Measurements from ENCODE around the gene LYST. TPM values are rescaled to one million over a fixed set of nuclear protein-coding genes. Genes with fewer than 3 reads are reported as not detected.

Gene LYST
- polyA plus RNA-seq, 1 donor from 2014 or later: 23.4 TPM

DNA sequence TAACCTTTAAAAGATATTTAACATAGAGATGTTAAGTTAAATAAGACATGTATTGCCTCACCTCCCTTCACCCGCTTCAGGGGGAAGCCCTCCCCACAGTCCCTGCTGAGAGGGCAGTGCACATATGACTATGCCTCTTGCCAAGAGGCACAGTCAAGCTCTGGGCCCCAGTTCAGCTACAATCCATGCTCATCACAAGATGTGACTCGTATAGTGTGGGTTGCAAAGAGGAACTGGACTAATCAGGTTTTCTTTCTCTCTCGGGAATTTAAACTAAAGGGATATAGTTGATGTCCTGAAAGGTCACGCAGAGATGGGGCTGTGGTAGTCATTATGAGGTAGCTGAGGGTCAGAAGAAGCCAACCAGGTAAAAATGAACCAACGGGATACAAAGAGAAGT is 35.6 kb downstream of the LYST start:
- no peak overlapping the region for H3K9ac ChIP-seq (ENCODE audit: low read length)
- H3K27me3 ChIP-seq (ENCODE audit: insufficient read depth, low read depth, low read length): no peaks in the 10 kb centered on the region
- H3F3A ChIP-seq (ENCODE audit: insufficient read depth, low read length, poor library complexity, severe bottlenecking): no peaks in the 10 kb centered on the region
- no peak overlapping the region for H2AFZ ChIP-seq (ENCODE audit: low read depth, low read length)
- H3K9me2 ChIP-seq (ENCODE audit: insufficient read depth, low read length): no peaks in the 10 kb centered on the region
- no peak overlapping the region for H3K27ac ChIP-seq (ENCODE audit: low read length)
- H3K9me3 ChIP-seq (ENCODE audit: low read length): no peaks in the 10 kb centered on the region
- peaks cover 4% of the 10 kb centered on the region for H3K36me3 ChIP-seq (ENCODE audit: insufficient read depth, low read length)
- H3K4me3 ChIP-seq (ENCODE audit: low read length): no peak overlapping the region
- TF ChIP-seq EZH2 (IDR thresholded peaks at IDR 0.05; ENCODE audit: borderline replicate concordance, insufficient read depth, low read length, poor library complexity, severe bottlenecking): no peak
- TF ChIP-seq, protein P1, sequence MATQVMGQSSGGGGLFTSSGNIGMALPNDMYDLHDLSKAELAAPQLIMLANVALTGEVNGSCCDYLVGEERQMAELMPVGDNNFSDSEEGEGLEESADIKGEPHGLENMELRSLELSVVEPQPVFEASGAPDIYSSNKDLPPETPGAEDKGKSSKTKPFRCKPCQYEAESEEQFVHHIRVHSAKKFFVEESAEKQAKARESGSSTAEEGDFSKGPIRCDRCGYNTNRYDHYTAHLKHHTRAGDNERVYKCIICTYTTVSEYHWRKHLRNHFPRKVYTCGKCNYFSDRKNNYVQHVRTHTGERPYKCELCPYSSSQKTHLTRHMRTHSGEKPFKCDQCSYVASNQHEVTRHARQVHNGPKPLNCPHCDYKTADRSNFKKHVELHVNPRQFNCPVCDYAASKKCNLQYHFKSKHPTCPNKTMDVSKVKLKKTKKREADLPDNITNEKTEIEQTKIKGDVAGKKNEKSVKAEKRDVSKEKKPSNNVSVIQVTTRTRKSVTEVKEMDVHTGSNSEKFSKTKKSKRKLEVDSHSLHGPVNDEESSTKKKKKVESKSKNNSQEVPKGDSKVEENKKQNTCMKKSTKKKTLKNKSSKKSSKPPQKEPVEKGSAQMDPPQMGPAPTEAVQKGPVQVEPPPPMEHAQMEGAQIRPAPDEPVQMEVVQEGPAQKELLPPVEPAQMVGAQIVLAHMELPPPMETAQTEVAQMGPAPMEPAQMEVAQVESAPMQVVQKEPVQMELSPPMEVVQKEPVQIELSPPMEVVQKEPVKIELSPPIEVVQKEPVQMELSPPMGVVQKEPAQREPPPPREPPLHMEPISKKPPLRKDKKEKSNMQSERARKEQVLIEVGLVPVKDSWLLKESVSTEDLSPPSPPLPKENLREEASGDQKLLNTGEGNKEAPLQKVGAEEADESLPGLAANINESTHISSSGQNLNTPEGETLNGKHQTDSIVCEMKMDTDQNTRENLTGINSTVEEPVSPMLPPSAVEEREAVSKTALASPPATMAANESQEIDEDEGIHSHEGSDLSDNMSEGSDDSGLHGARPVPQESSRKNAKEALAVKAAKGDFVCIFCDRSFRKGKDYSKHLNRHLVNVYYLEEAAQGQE (IDR thresholded peaks at IDR 0.05; ENCODE audit: borderline replicate concordance): no peak
- TF ChIP-seq POLR2AphosphoS5 (IDR thresholded peaks at IDR 0.05): no peak
- no peak for TF ChIP-seq MXI1 (conservative IDR thresholded peaks at IDR 0.05; ENCODE audit: poor library complexity, severe bottlenecking)
- no peak for TF ChIP-seq SMC3 (conservative IDR thresholded peaks at IDR 0.05; ENCODE audit: poor library complexity)
- no peak for TF ChIP-seq EP300 (conservative IDR thresholded peaks at IDR 0.05; ENCODE audit: poor library complexity, severe bottlenecking)
- H3K79me2 ChIP-seq (replicated peaks; ENCODE audit: insufficient read depth, low read length): no peaks in the 10 kb centered on the region
- H3K4me2 ChIP-seq (ENCODE audit: low read length): no peak overlapping the region
- H4K20me1 ChIP-seq (ENCODE audit: insufficient read depth): no peaks in the 10 kb centered on the region

DNA sequence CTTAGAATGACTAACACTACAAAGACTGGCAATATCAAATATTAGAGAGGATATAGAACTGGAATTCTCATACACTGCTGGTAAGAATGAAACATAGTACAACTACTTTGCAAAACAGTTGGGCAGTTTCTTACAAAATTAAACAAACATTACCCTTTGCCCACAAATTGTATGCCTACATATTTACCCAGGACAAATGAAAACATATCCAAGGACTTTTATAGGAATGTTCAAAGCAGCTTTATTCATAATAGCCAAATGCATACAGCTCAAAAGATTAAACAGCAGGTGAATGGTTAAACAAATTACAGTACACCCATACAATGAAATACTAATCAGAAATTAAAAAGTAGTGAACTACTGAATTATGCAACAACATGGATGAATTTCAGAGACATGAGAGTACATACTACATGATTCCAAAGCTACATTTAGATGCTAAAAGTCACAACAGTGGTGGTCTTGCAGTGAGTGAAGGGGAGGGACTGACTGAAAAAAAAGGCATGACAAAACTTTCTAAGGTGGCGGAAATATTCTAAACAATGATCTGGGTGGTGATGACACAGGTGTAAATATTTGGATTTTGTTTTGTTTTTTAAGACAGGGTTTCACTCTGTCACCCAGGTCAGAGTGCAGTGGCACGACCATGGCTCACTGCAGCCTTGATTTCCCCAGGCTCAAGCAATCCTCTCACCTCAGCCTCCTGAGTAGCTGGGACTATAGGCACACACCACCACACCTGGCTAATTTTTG is 40.4 kb downstream of the LYST start:
- H4K20me1 ChIP-seq (ENCODE audit: insufficient read depth): no peaks in the 10 kb centered on the region
- H3F3A ChIP-seq (ENCODE audit: insufficient read depth, low read length, poor library complexity, severe bottlenecking): no peaks in the 10 kb centered on the region
- H3K4me3 ChIP-seq (ENCODE audit: low read length): no peak overlapping the region
- no peaks in the 10 kb centered on the region for H3K9me2 ChIP-seq (ENCODE audit: insufficient read depth, low read length)
- H2AFZ ChIP-seq (ENCODE audit: low read depth, low read length): no peak overlapping the region
- H3K9ac ChIP-seq (ENCODE audit: low read length): no peak overlapping the region
- no peak overlapping the region for H3K27ac ChIP-seq (ENCODE audit: low read length)
- H3K9me3 ChIP-seq (ENCODE audit: low read length): no peaks in the 10 kb centered on the region
- peaks cover 4% of the 10 kb centered on the region for H3K36me3 ChIP-seq (ENCODE audit: insufficient read depth, low read length)
- no peak for TF ChIP-seq SMC3 (conservative IDR thresholded peaks at IDR 0.05; ENCODE audit: poor library complexity)
- TF ChIP-seq, protein P1 (IDR thresholded peaks at IDR 0.05; ENCODE audit: borderline replicate concordance): no peak
- TF ChIP-seq, protein P2, sequence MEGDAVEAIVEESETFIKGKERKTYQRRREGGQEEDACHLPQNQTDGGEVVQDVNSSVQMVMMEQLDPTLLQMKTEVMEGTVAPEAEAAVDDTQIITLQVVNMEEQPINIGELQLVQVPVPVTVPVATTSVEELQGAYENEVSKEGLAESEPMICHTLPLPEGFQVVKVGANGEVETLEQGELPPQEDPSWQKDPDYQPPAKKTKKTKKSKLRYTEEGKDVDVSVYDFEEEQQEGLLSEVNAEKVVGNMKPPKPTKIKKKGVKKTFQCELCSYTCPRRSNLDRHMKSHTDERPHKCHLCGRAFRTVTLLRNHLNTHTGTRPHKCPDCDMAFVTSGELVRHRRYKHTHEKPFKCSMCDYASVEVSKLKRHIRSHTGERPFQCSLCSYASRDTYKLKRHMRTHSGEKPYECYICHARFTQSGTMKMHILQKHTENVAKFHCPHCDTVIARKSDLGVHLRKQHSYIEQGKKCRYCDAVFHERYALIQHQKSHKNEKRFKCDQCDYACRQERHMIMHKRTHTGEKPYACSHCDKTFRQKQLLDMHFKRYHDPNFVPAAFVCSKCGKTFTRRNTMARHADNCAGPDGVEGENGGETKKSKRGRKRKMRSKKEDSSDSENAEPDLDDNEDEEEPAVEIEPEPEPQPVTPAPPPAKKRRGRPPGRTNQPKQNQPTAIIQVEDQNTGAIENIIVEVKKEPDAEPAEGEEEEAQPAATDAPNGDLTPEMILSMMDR (IDR thresholded peaks at IDR 0.05; ENCODE audit: poor library complexity, severe bottlenecking): no peak
- no peak for TF ChIP-seq POLR2AphosphoS5 (IDR thresholded peaks at IDR 0.05)
- TF ChIP-seq TAF1 (IDR thresholded peaks at IDR 0.05; ENCODE audit: low read depth): no peak
- TF ChIP-seq RAD21 (conservative IDR thresholded peaks at IDR 0.05): no peak
- TF ChIP-seq EP300 (conservative IDR thresholded peaks at IDR 0.05; ENCODE audit: poor library complexity, severe bottlenecking): no peak
- TF ChIP-seq EZH2 (IDR thresholded peaks at IDR 0.05; ENCODE audit: borderline replicate concordance, insufficient read depth, low read length, poor library complexity, severe bottlenecking): no peak
- no peak for TF ChIP-seq MXI1 (conservative IDR thresholded peaks at IDR 0.05; ENCODE audit: poor library complexity, severe bottlenecking)
- no peak overlapping the region for H3K4me2 ChIP-seq (ENCODE audit: low read length)
- H3K79me2 ChIP-seq (replicated peaks; ENCODE audit: insufficient read depth, low read length): no peaks in the 10 kb centered on the region
- H3K27me3 ChIP-seq (ENCODE audit: insufficient read depth, low read depth, low read length): no peaks in the 10 kb centered on the region

Measured in neural cell (in vitro differentiated cells).